HG02852 (cell line): ENCODE data around the gene LMBRD1.
"Not testable (repeated sequence)": the region's sequence is repeated elsewhere in the genome, so short reads cannot be mapped to it uniquely, and the experiment has no call there.

Experiments used
- ATAC-seq: cut with Tn5 transposase; IDR thresholded peaks from one replicate; pipeline ENCODE4 v1.9.1; 2021; ENCODE audit warnings: mild to moderate bottlenecking, moderate library complexity; ENCODE audit not compliant: unreplicated experiment

The LMBRD1 gene

GRCh38 chr6:69796642-69797390, at the start of gene LMBRD1:
LMBRD1 (minus strand) TSS chr6:69797010; CDS start chr6:69796881, 129 bp downstream.
- peak; percentile 95 for ATAC-seq

DNA sequence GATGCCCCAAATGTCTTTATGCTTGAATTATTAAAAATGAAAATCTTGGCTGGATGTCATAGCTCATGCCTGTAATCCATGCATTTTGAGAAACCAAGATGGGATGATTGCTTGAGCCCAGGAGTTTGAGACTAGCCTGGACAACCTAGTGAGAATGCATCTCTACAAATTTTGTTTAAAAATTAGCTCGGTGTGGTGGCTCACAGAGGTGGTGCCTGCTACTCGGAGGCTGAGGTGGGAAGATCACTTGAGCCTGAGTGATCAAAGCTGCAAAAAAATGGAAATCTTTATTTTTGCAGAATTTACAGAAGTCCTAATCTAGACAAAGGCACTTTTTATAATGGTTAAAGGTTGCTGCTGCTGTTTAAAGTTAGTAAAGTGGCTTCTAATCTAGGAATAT, 49.5 kb upstream of the LMBRD1 start:
- ATAC-seq = no peak

- ATAC-seq = no peak
These were observed 46.4 kb upstream of the LMBRD1 start for GRCh38 chr6:69843189-69843588.

DNA sequence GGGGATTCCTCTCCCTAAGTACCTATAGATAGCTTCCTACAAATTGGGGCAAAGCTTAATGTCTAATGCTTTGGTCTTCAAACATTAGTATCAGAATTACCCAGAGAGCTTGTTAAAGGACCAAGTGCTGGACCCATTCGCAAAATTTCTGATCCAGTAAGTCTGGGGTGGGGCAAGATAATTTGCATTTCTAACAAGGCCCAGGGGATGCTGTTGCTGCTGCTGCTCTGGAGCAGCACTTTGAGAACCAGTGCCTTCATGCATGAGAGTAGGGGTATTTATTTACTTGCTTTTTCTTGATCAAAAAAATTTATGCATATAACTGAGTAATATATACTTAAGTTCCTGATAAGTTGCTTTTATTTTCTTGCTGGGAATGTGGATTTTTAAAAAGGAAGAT, 45.1 kb upstream of the LMBRD1 start:
- no peak for ATAC-seq

DNA sequence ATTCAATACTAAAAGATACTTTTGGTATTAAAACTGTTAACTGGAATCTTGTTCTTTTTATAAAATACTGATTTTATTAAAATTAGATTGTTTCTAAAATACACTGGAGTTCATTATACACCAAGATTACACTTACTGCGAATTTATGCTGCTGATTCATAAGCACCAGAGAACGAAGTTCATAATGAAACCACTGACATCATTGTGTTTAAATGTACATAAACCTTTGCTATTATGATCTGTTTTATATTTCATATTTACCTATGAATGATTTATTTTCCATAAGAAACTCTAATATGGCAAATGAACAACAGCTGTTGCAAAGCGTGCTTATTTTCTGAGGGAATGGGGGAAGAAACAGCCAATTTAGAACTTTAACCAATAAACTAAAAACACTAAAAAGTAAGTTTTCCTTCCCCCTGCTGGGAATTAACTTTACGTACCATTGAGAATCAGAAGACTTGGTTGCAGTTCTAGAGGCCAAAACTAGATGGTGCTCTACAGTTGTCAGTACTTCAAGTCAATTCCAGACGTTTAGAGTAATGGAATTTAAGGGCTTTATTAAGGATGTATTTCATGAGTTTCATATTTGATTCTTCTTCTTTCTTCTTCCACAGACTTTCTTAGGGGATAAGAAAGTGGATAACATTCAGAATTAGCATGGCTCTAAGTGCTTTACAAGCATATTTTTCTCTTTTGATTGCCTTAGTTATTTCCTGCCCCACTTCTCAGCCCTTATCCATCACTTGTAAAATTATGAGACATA, 38.8 kb upstream of the LMBRD1 start:
- ATAC-seq = peak; percentile 82

DNA sequence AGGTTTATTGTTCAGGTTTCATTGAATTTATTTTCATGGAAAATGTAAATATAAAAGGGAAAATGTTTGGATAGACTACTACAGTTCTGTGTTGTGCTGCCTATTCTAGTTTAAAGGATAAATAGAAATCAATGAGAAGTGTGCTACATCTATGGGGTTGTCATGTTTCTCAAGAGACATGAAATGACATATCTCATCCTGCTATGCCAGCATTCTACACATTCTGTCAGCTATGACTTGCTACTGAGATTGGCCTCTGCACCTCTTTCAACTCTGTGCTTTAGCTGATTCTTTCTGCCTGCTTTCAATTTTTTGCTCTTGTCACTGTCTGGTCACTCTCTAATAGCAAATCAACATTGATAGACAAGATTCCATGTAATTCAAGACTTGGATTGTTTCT, 35.7 kb upstream of the LMBRD1 start:
- no peak for ATAC-seq

DNA sequence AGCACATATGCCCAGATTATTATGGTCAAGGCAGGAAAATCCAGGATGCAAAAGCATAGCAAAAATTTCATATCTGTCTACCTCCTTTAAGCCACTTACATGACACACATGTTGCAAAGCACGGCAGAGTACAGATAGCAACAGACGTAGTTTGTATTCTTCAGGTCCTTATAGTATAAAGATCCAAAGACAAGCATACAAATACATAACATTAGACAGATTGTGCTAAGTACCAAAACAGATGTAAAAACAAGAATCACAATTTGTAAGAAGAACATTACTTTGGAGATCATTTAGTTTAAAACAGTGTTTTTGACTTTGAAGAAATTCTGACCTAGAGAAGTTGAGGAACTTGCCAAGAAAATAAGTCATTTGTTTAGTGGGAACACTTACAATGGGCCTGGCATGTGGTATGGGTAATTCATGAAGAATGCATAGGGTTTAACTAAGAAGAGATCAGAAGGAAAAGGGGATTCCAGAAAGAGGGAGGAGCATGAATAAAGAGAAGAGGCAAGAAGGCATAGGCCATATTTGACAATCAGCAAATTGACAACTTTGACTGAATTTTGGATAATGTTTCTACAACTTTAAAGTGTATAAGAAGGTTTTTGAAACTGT, 30.6 kb upstream of the LMBRD1 start:
- no peak for ATAC-seq

DNA sequence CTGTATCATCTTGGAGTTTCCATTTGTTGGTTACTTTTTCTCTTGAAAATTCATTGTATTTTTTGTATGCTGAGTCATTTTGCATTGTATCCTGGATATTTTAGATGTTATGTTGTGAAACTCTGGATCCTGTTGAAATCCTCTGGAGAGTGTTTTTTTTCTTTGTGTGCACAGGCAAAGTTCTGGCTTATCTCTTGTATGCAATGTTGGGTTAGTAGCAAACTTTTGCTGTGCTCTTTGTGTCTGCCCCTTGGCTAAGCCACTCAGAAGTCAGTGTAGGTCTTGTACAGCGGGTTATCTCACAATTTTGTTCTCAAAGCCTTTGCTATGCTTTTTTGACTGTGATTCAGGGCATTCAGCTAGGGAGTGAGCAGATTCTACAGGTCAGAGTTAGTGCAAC, 29.1 kb upstream of the LMBRD1 start:
- ATAC-seq = no peak

- ATAC-seq = not testable (repeated sequence)
These were observed 27.5 kb upstream of the LMBRD1 start for GRCh38 chr6:69824355-69824754.

- no peak for ATAC-seq
These were observed 23.6 kb upstream of the LMBRD1 start for GRCh38 chr6:69820438-69820837.

DNA sequence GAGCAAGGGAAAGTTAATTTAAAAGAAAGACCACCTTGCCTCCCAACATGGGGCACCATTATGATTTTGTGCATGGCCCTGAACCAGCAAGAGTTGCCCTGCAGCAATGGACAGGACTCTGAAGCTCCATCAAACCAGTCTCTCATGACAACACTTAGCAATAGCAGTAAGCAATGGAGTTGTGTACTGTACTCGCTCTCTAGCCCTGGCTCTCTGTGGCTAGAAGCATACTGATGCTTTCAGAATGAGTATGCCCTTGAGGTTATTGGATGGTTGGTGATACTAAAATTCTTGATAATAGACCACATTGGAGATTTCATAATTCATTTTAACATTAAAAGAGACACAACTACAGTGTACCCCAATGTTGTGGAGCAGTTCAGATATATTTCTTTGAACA, 23.2 kb upstream of the LMBRD1 start:
- ATAC-seq = no peak

DNA sequence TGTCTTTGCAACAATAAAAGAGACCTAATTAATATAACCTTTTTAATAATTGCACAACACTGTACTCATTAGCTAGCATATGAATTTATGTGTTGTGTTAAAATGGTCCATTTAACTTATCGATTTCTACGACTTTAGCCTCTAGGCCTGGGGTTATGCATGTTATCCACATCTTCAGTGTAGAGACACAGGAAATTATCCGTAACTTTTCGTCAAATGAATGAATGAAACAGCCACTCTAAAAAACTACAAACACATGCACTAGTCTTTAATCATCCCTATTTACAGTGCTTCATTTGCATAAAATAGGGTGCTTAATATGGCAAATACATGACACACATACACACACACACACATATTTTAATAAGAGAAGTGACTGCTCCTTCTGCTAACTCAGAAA, 22.3 kb upstream of the LMBRD1 start:
- ATAC-seq = no peak

GRCh38 chr6:69818223-69818930, 21.6 kb upstream of the LMBRD1 start:
- no peak for ATAC-seq

DNA sequence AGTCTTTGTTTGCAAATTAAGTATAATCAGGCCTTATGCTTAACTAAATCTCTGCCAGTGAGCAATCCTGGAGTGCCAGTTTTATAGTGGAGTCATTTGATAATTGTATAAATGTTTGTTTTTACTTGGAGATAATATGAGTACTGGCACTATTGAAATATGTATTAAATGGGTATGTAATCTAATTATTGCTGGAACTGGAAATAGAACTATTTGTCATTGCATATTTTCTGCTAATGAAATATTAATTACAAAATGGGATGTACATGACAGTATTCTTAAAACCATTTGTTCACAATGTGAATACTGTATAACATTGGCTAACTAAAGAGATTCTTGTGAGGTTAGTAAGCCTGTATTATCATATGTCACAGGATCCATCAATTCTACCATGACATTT, 20.5 kb upstream of the LMBRD1 start:
- no peak for ATAC-seq

- no peak for ATAC-seq
These were observed 19.8 kb upstream of the LMBRD1 start for GRCh38 chr6:69816569-69816968.

DNA sequence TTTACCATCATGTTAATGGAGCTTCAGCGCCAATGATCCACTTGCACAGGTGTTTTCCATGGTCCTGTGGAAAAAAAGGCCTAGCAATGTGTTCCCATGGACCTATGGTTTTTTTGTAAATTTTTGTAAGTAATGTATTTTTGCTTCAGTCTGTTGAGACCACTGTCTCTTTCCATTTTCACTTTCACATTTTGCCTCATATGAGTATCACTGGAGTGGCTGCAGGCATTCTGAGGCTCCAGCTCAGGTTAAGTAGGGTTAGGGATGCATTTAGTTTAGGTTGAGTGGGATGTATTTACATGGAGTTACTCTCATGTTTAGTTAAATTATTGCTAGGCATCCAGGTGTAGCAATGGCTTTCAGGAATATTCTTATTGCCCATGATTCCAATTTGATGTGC, 19.2 kb upstream of the LMBRD1 start:
- peak; percentile 82 for ATAC-seq

- peak; percentile 51 for ATAC-seq
These were observed 16.7 kb upstream of the LMBRD1 start for GRCh38 chr6:69813508-69813907.

- peak; percentile 2 for ATAC-seq
These were observed 16.1 kb upstream of the LMBRD1 start for GRCh38 chr6:69812746-69813427.

DNA sequence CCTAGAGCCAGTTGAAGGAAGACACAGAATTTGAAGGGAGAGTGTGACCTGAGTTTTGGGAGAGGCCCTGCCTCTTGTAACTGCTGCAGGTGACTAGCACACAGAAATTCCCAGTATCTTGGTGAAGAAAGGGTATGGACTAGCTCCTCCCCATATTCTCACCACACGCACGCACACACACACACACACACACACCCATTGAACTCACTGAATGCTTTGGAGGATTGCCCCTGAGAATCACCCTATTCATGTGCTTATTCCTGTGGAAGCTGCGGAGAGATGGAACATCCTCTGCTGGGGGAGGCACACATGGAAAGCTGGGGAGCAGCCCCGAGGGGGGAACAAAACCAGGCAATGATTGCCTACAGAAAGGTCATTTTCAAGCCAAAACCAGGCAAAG, 6.2 kb upstream of the LMBRD1 start:
- ATAC-seq = no peak

- no peak for ATAC-seq
These were observed 4.9 kb upstream of the LMBRD1 start for GRCh38 chr6:69801711-69802110.

GRCh38 chr6:69801225-69801624, 4.4 kb upstream of the LMBRD1 start:
- no peak for ATAC-seq
